DMS153 treated with DMSO at 0.1 percent for 48 hours (cell line): ENCODE measurements around the gene HIVEP2.
A peak's percentile ranks its signal among the peaks of the same experiment; 100 is the strongest.

Source experiments
- DNase-seq: peaks from one replicate; lab custom pipeline; 2025; ENCODE audit not compliant: unreplicated experiment; lab: John Stamatoyannopoulos, UW

HIVEP2 gene

GRCh38 chr6:142867355-142867801 lies 77.6 kb downstream of the HIVEP2 start:
- DNase-seq, result no peak

- no peak for DNase-seq
Measured at GRCh38 chr6:142863981-142864380, 81.0 kb downstream of the HIVEP2 start.

- no peak for DNase-seq
Measured at GRCh38 chr6:142861711-142862110, 83.3 kb downstream of the HIVEP2 start.

GRCh38 chr6:142860498-142860897 lies 84.5 kb downstream of the HIVEP2 start:
- DNase-seq, result no peak

GRCh38 chr6:142857796-142858555 lies 87.0 kb downstream of the HIVEP2 start:
- DNase-seq, result no peak

GRCh38 chr6:142857233-142857761 lies 87.7 kb downstream of the HIVEP2 start:
- no peak for DNase-seq

- no peak for DNase-seq
Measured at GRCh38 chr6:142856624-142857232, 88.2 kb downstream of the HIVEP2 start.

GRCh38 chr6:142855893-142856623 lies 88.9 kb downstream of the HIVEP2 start:
- no peak for DNase-seq

GRCh38 chr6:142854589-142855488 lies 90.1 kb downstream of the HIVEP2 start:
- DNase-seq, result no peak

- no peak for DNase-seq
Measured at GRCh38 chr6:142853244-142854180, 91.5 kb downstream of the HIVEP2 start.

- no peak for DNase-seq
Measured at GRCh38 chr6:142851601-142852000, 93.4 kb downstream of the HIVEP2 start.

GRCh38 chr6:142850679-142851423 lies 94.1 kb downstream of the HIVEP2 start:
- DNase-seq, result no peak

GRCh38 chr6:142848976-142849375 lies 96.0 kb downstream of the HIVEP2 start:
- no peak for DNase-seq

- no peak for DNase-seq
Measured at GRCh38 chr6:142848156-142848555, 96.8 kb downstream of the HIVEP2 start.

- DNase-seq, result no peak
Measured at GRCh38 chr6:142846883-142847287, 98.1 kb downstream of the HIVEP2 start.

- no peak for DNase-seq
Measured at GRCh38 chr6:142846459-142846831, 98.5 kb downstream of the HIVEP2 start.

- peak; percentile 32 for DNase-seq
Measured at GRCh38 chr6:142845624-142846458, 99.1 kb downstream of the HIVEP2 start.

- DNase-seq, result no peak
Measured at GRCh38 chr6:142845143-142845571, 99.8 kb downstream of the HIVEP2 start.
